PC-3 (cell line): ENCODE results near the gene PDSS2. TPM values are rescaled to one million over a fixed set of nuclear protein-coding genes. Genes with fewer than 3 reads are reported as not detected.
"Not testable (repeated sequence)": the region's sequence is repeated elsewhere in the genome, so short reads cannot be mapped to it uniquely, and the experiment has no call there.

Experiments
- ATAC-seq: fragments of 200-7000 bp; cut with Tn5 transposase; 2 replicates; pipeline ENCODE4 v1.9.1; 2020; ENCODE audit warnings: mild to moderate bottlenecking, moderate library complexity
- BruUV-seq: library from RNA; stranded (reverse); fragments of 400-500 nt; replicated peaks from 2 replicates; lab custom pipeline; 2021; lab: Mats Ljungman, UMichigan
- CTCF ChIA-PET: fragments of 300-600 bp; sonication (Branson Sonifier 250); formaldehyde crosslinking; loops from one replicate; lab custom pipeline; 2022; ENCODE audit warnings: antibody characterized with exemption; lab: Charles Lee
- POLR2A ChIA-PET: fragments of 300-600 bp; sonication (Branson Sonifier 250); formaldehyde crosslinking; loops from one replicate; lab custom pipeline; 2022; ENCODE audit warnings: antibody characterized with exemption; ENCODE audit not compliant: unreplicated experiment; lab: Charles Lee
- DNase-seq: peaks from one replicate; pipeline ENCODE4 v3.0.0-alpha.2; 2015
- H2AFZ ChIP-seq: fragments of 300-600 bp; sonication (generic); 2 replicates; pipeline ENCODE4 v1.6.0; 2016; ENCODE audit warnings: antibody characterized with exemption, low read length
- H3F3A ChIP-seq: fragments of 300-600 bp; sonication (generic); one replicate; pipeline ENCODE4 v1.6.0; 2017; ENCODE audit warnings: antibody characterized with exemption, low read length, control low read depth, mild to moderate bottlenecking; ENCODE audit not compliant: unreplicated experiment
- H3K27ac ChIP-seq: fragments of 300-600 bp; sonication (generic); 2 replicates; pipeline ENCODE4 v1.5.1; 2016; ENCODE audit warnings: mild to moderate bottlenecking, low read length
- H3K27me3 ChIP-seq: fragments of 300-600 bp; sonication (generic); 2 replicates; pipeline ENCODE4 v1.6.1; 2016; ENCODE audit warnings: low read length, mixed read lengths
- H3K36me3 ChIP-seq: fragments of 300-600 bp; sonication (generic); 2 replicates; pipeline ENCODE4 v1.6.1; 2016; ENCODE audit warnings: low read depth, mixed run types, low read length, mixed read lengths
- H3K4me1 ChIP-seq: fragments of 300-600 bp; sonication (generic); 2 replicates; pipeline ENCODE4 v1.5.1; 2016; ENCODE audit warnings: low read length; ENCODE audit not compliant: insufficient read depth
- H3K4me2 ChIP-seq: fragments of 300-600 bp; sonication (generic); 2 replicates; pipeline ENCODE4 v1.6.0; 2016; ENCODE audit warnings: low read length
- H3K4me3 ChIP-seq: fragments of 300-600 bp; sonication (generic); 2 replicates; pipeline ENCODE4 v1.5.1; 2016; ENCODE audit warnings: mild to moderate bottlenecking, low read length, mixed read lengths
- H3K79me2 ChIP-seq: fragments of 300-600 bp; sonication (generic); 2 replicates; pipeline ENCODE4 v1.6.1; 2017; ENCODE audit warnings: low read length, mixed read lengths
- H3K9ac ChIP-seq: fragments of 300-600 bp; sonication (generic); 2 replicates; pipeline ENCODE4 v1.6.0; 2016; ENCODE audit warnings: mild to moderate bottlenecking, low read length
- H3K9me2 ChIP-seq: fragments of 300-600 bp; sonication (generic); replicated peaks from 2 replicates; pipeline ENCODE4 v1.6.1; 2016; ENCODE audit warnings: mixed run types, low read length, mixed read lengths
- H3K9me3 ChIP-seq: fragments of 300-600 bp; sonication (generic); 2 replicates; pipeline ENCODE4 v1.6.1; 2016; ENCODE audit warnings: low read length, mixed read lengths
- H4K20me1 ChIP-seq: fragments of 300-600 bp; sonication (generic); 2 replicates; pipeline ENCODE4 v1.6.1; 2016; ENCODE audit warnings: low read length, mixed read lengths
- EZH2 ChIP-seq: fragments of 300-600 bp; sonication (generic); IDR thresholded peaks from one replicate; pipeline ENCODE4 v1.6.1; 2017; ENCODE audit warnings: antibody characterized with exemption, mild to moderate bottlenecking, low read length; ENCODE audit not compliant: unreplicated experiment
- EZH2phosphoT487 ChIP-seq: fragments of 300-600 bp; sonication (generic); IDR thresholded peaks from 2 replicates; pipeline ENCODE4 v1.6.1; 2018; ENCODE audit warnings: mild to moderate bottlenecking, antibody characterized with exemption, low read length, borderline replicate concordance
- intact Hi-C: fragments of 100-400 bp; cut with micrococcal nuclease; formaldehyde crosslinking; loops from 2 replicates; pipeline ENCODE4 v1.9.0; 2023
- total RNA-seq: library from RNA; depleted of rRNA; stranded (reverse); fragments of >200 nt; gene quantifications from 2 replicates; pipeline ENCODE4 v1.2.3, GENCODE V29; 2014
- TF ChIP-seq, protein P1 (sequence below): fragments of 300-600 bp; sonication (generic); conservative IDR thresholded peaks from 2 replicates; pipeline ENCODE4 v1.5.1; 2017; ENCODE audit warnings: antibody characterized with exemption, low read depth, mild to moderate bottlenecking, low read length

Gene PDSS2
- total RNA-seq, 1 experiment from 2014 or later, result 6.6 TPM

DNA sequence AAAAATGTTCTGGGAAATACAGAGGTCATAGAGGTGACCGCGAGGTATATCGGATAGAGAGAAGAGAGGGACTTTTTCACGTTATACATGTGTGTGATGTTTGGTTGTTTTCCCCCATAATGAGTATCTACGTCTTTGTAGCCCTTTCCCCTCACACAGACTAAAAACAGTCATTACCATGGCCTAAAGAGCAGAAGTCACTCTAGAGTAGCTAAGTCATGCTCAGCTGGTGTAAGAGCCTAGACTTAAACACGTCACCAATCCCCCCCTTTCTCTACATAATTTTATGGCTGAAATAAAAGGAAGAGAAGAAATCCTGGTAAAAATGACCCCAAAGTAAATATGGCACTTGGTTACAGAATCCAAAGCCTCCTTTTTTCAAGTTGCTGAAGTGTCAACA is 338.1 kb downstream of the PDSS2 start:
- Histone ChIP-seq H2AFZ (no peak overlapping the region), H3K36me3 (no peaks in the 10 kb centered on the region), H3K79me2 (no peaks in the 10 kb centered on the region), H3K9me2 (no peaks in the 10 kb centered on the region), H3F3A (no peaks in the 10 kb centered on the region), H3K27ac (no peak overlapping the region), H3K4me3 (no peak overlapping the region), H3K4me1 (no peaks in the 10 kb centered on the region), H3K27me3 (no peaks in the 10 kb centered on the region), H3K9me3 (no peaks in the 10 kb centered on the region), H3K9ac (no peak overlapping the region), H3K4me2 (no peak overlapping the region), H4K20me1 (no peaks in the 10 kb centered on the region)
- CTCF ChIA-PET, result no interaction called here
- POLR2A ChIA-PET, result no interaction called here
- TF ChIP-seq EZH2phosphoT487 (no peak), EZH2 (no peak)
- TF ChIP-seq, protein P1, sequence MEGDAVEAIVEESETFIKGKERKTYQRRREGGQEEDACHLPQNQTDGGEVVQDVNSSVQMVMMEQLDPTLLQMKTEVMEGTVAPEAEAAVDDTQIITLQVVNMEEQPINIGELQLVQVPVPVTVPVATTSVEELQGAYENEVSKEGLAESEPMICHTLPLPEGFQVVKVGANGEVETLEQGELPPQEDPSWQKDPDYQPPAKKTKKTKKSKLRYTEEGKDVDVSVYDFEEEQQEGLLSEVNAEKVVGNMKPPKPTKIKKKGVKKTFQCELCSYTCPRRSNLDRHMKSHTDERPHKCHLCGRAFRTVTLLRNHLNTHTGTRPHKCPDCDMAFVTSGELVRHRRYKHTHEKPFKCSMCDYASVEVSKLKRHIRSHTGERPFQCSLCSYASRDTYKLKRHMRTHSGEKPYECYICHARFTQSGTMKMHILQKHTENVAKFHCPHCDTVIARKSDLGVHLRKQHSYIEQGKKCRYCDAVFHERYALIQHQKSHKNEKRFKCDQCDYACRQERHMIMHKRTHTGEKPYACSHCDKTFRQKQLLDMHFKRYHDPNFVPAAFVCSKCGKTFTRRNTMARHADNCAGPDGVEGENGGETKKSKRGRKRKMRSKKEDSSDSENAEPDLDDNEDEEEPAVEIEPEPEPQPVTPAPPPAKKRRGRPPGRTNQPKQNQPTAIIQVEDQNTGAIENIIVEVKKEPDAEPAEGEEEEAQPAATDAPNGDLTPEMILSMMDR, result no peak
- ATAC-seq (no peak), DNase-seq (no peak)
- no TSS peak for BruUV-seq
- intact Hi-C loops, result no loop called here

DNA sequence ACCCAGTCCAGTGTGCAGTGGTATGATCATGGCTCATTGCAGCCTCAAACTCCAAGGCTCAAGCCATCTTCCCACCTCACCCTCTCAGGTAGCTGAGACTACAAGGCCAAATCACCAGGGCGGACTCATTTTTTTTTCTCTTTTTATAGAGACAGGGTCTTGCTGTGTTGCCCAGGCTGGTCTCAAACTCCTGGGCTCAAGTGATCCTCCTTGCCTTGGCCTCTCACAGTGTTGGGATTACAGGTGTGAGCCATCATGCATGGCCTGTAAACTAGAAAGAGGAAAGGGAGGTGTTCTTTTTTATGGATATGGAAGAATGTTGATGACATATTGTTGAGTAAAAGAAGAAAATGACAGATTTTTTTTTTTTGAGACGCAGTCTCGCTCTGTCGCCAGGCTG is 339.0 kb downstream of the PDSS2 start:
- no peaks in the 10 kb centered on the region for H3F3A ChIP-seq
- H3K79me2 ChIP-seq, result no peaks in the 10 kb centered on the region
- H3K36me3 ChIP-seq, result no peaks in the 10 kb centered on the region
- no peaks in the 10 kb centered on the region for H3K9me2 ChIP-seq
- no peaks in the 10 kb centered on the region for H4K20me1 ChIP-seq
- DNase-seq, result no peak
- H2AFZ ChIP-seq, result no peak overlapping the region
- no peak overlapping the region for H3K9ac ChIP-seq
- H3K4me1 ChIP-seq, result no peaks in the 10 kb centered on the region
- ChIA-PET CTCF (no interaction called here), POLR2A (no interaction called here)
- intact Hi-C loops, result no loop called here
- BruUV-seq, result no TSS peak
- no peak for ATAC-seq
- H3K4me2 ChIP-seq, result no peak overlapping the region
- TF ChIP-seq EZH2, result no peak
- TF ChIP-seq, protein P1, result no peak
- TF ChIP-seq EZH2phosphoT487, result no peak
- no peak overlapping the region for H3K4me3 ChIP-seq
- no peaks in the 10 kb centered on the region for H3K9me3 ChIP-seq
- no peaks in the 10 kb centered on the region for H3K27me3 ChIP-seq
- H3K27ac ChIP-seq, result no peak overlapping the region

GRCh38 chr6:107118976-107119375 is 340.4 kb downstream of the PDSS2 start:
- no peak overlapping the region for H3K4me2 ChIP-seq
- TF ChIP-seq EZH2 (no peak), EZH2phosphoT487 (no peak)
- TF ChIP-seq, protein P1, result no peak
- no peaks in the 10 kb centered on the region for H3K27me3 ChIP-seq
- POLR2A ChIA-PET, result no interaction called here
- H3K27ac ChIP-seq, result no peak overlapping the region
- peaks cover under 1% of the 10 kb centered on the region; the same call in 1 of the 2 replicates for H3K4me1 ChIP-seq
- intact Hi-C loops, result loop anchor here (10.0 kb wide), 1 partner anchor 784 kb away; no protein-coding TSS in a partner anchor
- ATAC-seq (no peak), DNase-seq (no peak)
- no peak overlapping the region for H3K4me3 ChIP-seq
- H3K9ac ChIP-seq, result no peak overlapping the region
- CTCF ChIA-PET, result no interaction called here
- BruUV-seq, result no TSS peak
- H3K9me3 ChIP-seq, result no peaks in the 10 kb centered on the region
- H2AFZ ChIP-seq, result no peak overlapping the region
- H3K79me2 ChIP-seq, result peaks cover under 1% of the 10 kb centered on the region; the same call in 1 of the 2 replicates
- no peaks in the 10 kb centered on the region for H3K9me2 ChIP-seq
- no peaks in the 10 kb centered on the region for H4K20me1 ChIP-seq
- no peaks in the 10 kb centered on the region for H3K36me3 ChIP-seq
- H3F3A ChIP-seq, result no peaks in the 10 kb centered on the region

DNA sequence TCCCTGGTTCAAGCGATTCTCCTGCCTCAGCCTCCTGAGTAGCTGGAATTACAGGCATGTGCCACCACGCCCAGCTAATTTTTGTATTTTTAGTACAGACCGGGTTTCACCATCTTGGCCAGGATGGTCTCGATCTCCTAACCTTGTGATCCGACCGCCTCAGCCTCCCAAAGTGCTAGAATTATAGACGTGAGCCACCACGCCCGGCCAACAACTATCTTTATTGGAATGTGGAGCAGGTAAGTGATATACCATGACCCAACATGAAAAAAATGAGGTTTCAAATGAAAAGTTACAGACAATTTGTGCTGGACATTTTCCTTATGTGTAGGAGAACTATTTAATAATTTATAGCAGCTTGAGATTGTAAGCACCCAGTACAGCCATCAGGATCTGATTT is 340.8 kb downstream of the PDSS2 start:
- H3K9ac ChIP-seq, H3K27ac ChIP-seq, H2AFZ ChIP-seq, H3K4me2 ChIP-seq, CTCF ChIA-PET, H3K9me2 ChIP-seq, H3K9me3 ChIP-seq, ATAC-seq, H3K79me2 ChIP-seq, H3K4me3 ChIP-seq, H3K36me3 ChIP-seq, H4K20me1 ChIP-seq, POLR2A ChIA-PET, BruUV-seq, H3F3A ChIP-seq, H3K4me1 ChIP-seq, H3K27me3 ChIP-seq, DNase-seq: not testable (repeated sequence)
- intact Hi-C loops, result loop anchor here (10.0 kb wide), 1 partner anchor 784 kb away; no protein-coding TSS in a partner anchor
